ENCODE measurements around the gene TBATA.

The TBATA gene

GRCh38 chr10:70761031-70761601, 24.1 kb downstream of the TBATA start:
- no peak for DNase-seq (ENCODE audit: low read depth)

GRCh38 chr10:70760271-70760787, 24.8 kb downstream of the TBATA start:
- no peak for DNase-seq (ENCODE audit: low read depth)

- DNase-seq (ENCODE audit: low read depth): no peak
Observed at GRCh38 chr10:70759781-70760180, 25.4 kb downstream of the TBATA start.

- peak; percentile 52 for DNase-seq (ENCODE audit: low read depth)
Observed at GRCh38 chr10:70758757-70759514, 26.2 kb downstream of the TBATA start.

GRCh38 chr10:70757856-70758255, 27.3 kb downstream of the TBATA start:
- no peak for DNase-seq (ENCODE audit: low read depth)

GRCh38 chr10:70756700-70757360, 28.3 kb downstream of the TBATA start:
- DNase-seq (ENCODE audit: low read depth): no peak

- DNase-seq (ENCODE audit: low read depth): no peak
Observed at GRCh38 chr10:70753841-70754621, 31.1 kb downstream of the TBATA start.

- DNase-seq (ENCODE audit: low read depth): no peak
Observed at GRCh38 chr10:70753026-70753663, 32.0 kb downstream of the TBATA start.

GRCh38 chr10:70752571-70752970, 32.6 kb downstream of the TBATA start:
- DNase-seq (ENCODE audit: low read depth): no peak

GRCh38 chr10:70751991-70752390, 33.2 kb downstream of the TBATA start:
- no peak for DNase-seq (ENCODE audit: low read depth)

- DNase-seq (ENCODE audit: low read depth): no peak
Observed at GRCh38 chr10:70751356-70751755, 33.8 kb downstream of the TBATA start.

- no peak for DNase-seq (ENCODE audit: low read depth)
Observed at GRCh38 chr10:70750156-70750703, 34.9 kb downstream of the TBATA start.

GRCh38 chr10:70749756-70750155, 35.4 kb downstream of the TBATA start:
- no peak for DNase-seq (ENCODE audit: low read depth)

GRCh38 chr10:70748801-70749573, 36.2 kb downstream of the TBATA start:
- no peak for DNase-seq (ENCODE audit: low read depth)

GRCh38 chr10:70748305-70748704, 36.9 kb downstream of the TBATA start:
- no peak for DNase-seq (ENCODE audit: low read depth)

GRCh38 chr10:70747192-70747965, 37.8 kb downstream of the TBATA start:
- DNase-seq (ENCODE audit: low read depth): no peak

- DNase-seq (ENCODE audit: low read depth): no peak
Observed at GRCh38 chr10:70745555-70745954, 39.6 kb downstream of the TBATA start.

GRCh38 chr10:70744617-70745143, 40.5 kb downstream of the TBATA start:
- no peak for DNase-seq (ENCODE audit: low read depth)

- no peak for DNase-seq (ENCODE audit: low read depth)
Observed at GRCh38 chr10:70743879-70744278, 41.3 kb downstream of the TBATA start.

- DNase-seq (ENCODE audit: low read depth): no peak
Observed at GRCh38 chr10:70743430-70743788, 41.8 kb downstream of the TBATA start.

All from stimulated activated CD8-positive, alpha-beta memory T cell treated with anti-CD3 and anti-CD28 coated beads, Interleukin-4, amount 100 ng/mL, for 24 hours (primary cell).